Keratinocyte (primary cell): ENCODE results near the gene FAM170B. TPM values are rescaled to one million over a fixed set of nuclear protein-coding genes. Genes with fewer than 3 reads are reported as not detected.

Experiments
- DNase-seq: peaks from one replicate; pipeline ENCODE4 v3.0.0-alpha.2; 2011; ENCODE audit warnings: low read depth, missing footprints, low spot score
- FAIRE-seq: peaks from 2 replicates; lab custom pipeline; 2011; peaks lifted over from hg19 to GRCh38; lab: Jason Lieb, UNC
- H2AFZ ChIP-seq: 2 replicates; pipeline ENCODE4 v1.6.0; 2012; ENCODE audit warnings: low read length, control low read depth, inconsistent platforms; ENCODE audit not compliant: control insufficient read depth
- H3K27ac ChIP-seq: 2 replicates; pipeline ENCODE4 v1.5.1; 2011; ENCODE audit warnings: low read length; ENCODE audit not compliant: control insufficient read depth, insufficient read depth
- H3K27me3 ChIP-seq: 3 replicates; pipeline ENCODE4 v1.6.0; 2011; ENCODE audit warnings: low read length; ENCODE audit not compliant: control insufficient read depth, insufficient read depth; ENCODE audit errors: extremely low read depth
- H3K36me3 ChIP-seq, 2 experiments: 2 replicates in 1 of 2; 3 replicates in 1 of 2; pipeline ENCODE4 v1.5.1; 2011; ENCODE audit warnings: low read length in 2 of 2, mild to moderate bottlenecking in 1 of 2; ENCODE audit not compliant: control insufficient read depth in 2 of 2, insufficient read depth in 2 of 2; ENCODE audit errors: extremely low read depth in 1 of 2
- H3K4me1 ChIP-seq: 3 replicates; pipeline ENCODE4 v1.5.1; 2011; ENCODE audit warnings: low read length; ENCODE audit not compliant: control insufficient read depth, insufficient read depth; ENCODE audit errors: extremely low read depth
- H3K4me2 ChIP-seq: 3 replicates; pipeline ENCODE4 v1.6.0; 2011; ENCODE audit warnings: low read depth, low read length; ENCODE audit not compliant: control insufficient read depth, insufficient read depth; ENCODE audit errors: extremely low read depth
- H3K4me3 ChIP-seq, 3 experiments: fragments of 200-600 bp in 1 of 3; sonication (generic) in 1 of 3; 2 replicates in 2 of 3; 3 replicates in 1 of 3; pipeline ENCODE4 v1.5.1; 2011 to 2016; ENCODE audit warnings: low read length in 3 of 3, mild to moderate bottlenecking in 3 of 3, control low read depth in 2 of 3, inconsistent platforms in 1 of 3, low read depth in 1 of 3, mixed read lengths in 1 of 3, mixed run types in 1 of 3, moderate library complexity in 1 of 3; ENCODE audit not compliant: control insufficient read depth in 2 of 3, insufficient read depth in 2 of 3; ENCODE audit errors: extremely low read depth in 1 of 3
- H3K79me2 ChIP-seq: 2 replicates; pipeline ENCODE4 v1.6.0; 2012; ENCODE audit warnings: low read length; ENCODE audit not compliant: control insufficient read depth, insufficient read depth
- H3K9ac ChIP-seq: 3 replicates; pipeline ENCODE4 v1.6.0; 2011; ENCODE audit warnings: low read length; ENCODE audit not compliant: control insufficient read depth, insufficient read depth; ENCODE audit errors: extremely low read depth
- H3K9me1 ChIP-seq: 3 replicates; pipeline ENCODE4 v1.6.0; 2011; ENCODE audit warnings: low read length; ENCODE audit not compliant: control insufficient read depth, insufficient read depth; ENCODE audit errors: extremely low read depth
- H3K9me3 ChIP-seq: 2 replicates; pipeline ENCODE4 v1.5.1; 2012; ENCODE audit warnings: low read depth, low read length; ENCODE audit not compliant: control insufficient read depth
- H4K20me1 ChIP-seq: 3 replicates; pipeline ENCODE4 v1.6.0; 2011; ENCODE audit warnings: low read length; ENCODE audit not compliant: control insufficient read depth, insufficient read depth; ENCODE audit errors: extremely low read depth
- CTCF ChIP-seq, 3 experiments: IDR thresholded peaks in 1 of 3; conservative IDR thresholded peaks in 1 of 3; optimal IDR thresholded peaks in 1 of 3; 2 replicates in 2 of 3; 3 replicates in 1 of 3; pipeline versions ENCODE3 to v1.5.1; 2011; ENCODE audit warnings: low read length in 3 of 3, mild to moderate bottlenecking in 3 of 3, moderate library complexity in 2 of 3, control low read depth in 1 of 3, inconsistent platforms in 1 of 3; ENCODE audit not compliant: insufficient read depth in 2 of 3; ENCODE audit errors: extremely low read depth in 1 of 3
- EZH2 ChIP-seq: IDR thresholded peaks from one replicate; pipeline ENCODE4 v1.6.1; 2012; ENCODE audit warnings: inconsistent platforms, mild to moderate bottlenecking, low read length, moderate library complexity
- dilution Hi-C: fragments of 300-500 bp; cut with MboI; formaldehyde crosslinking; loops from one replicate; pipeline ENCODE4 v1.7.0; 2020; ENCODE audit warnings: low sequenced_read_pairs; ENCODE audit not compliant: extremely low pct_ligation_motif_present
- polyA plus RNA-seq, 5 experiments: library from polyadenylated mRNA; depleted of rRNA in 3 of 5; stranded (reverse) in 3 of 5; stranded (forward) in 1 of 5; unstranded in 1 of 5; fragments of >200 nt; gene quantifications; 1 replicate in 1 of 5; 2 replicates in 3 of 5; 3 replicates in 1 of 5; pipeline versions ENCODE4 v1.2.1 to v1.2.3, GENCODE V29; 2011 to 2012; ENCODE audit warnings: missing spikeins in 2 of 5, low read depth in 1 of 5, low replicate concordance in 1 of 5

Gene FAM170B
- polyA plus RNA-seq, 1 donor (not counting 4 experiments of a cell fraction or from before 2014, with no cell fraction given) = not detected

GRCh38 chr10:49091450-49092210 is 42.2 kb downstream of the FAM170B start:
- Histone ChIP-seq H2AFZ (no peak overlapping the region), H3K27ac (no peak overlapping the region), H3K4me1 (no peaks in the 10 kb centered on the region), H3K4me2 (no peak overlapping the region), H3K36me3 (no peaks in the 10 kb centered on the region), H3K4me3 (no peak overlapping the region), H3K27me3 (peaks cover 4% of the 10 kb centered on the region), H3K9me1 (no peaks in the 10 kb centered on the region), H4K20me1 (no peaks in the 10 kb centered on the region), H3K79me2 (no peaks in the 10 kb centered on the region), H3K9ac (no peak overlapping the region), H3K9me3 (no peaks in the 10 kb centered on the region)
- DNase-seq (no peak), FAIRE-seq (no peak)
- dilution Hi-C loops = no loop called here
- TF ChIP-seq CTCF (optimal IDR thresholded peaks at IDR 0.05 in 1 of 3, IDR thresholded peaks at IDR 0.05 in 1 of 3, conservative IDR thresholded peaks at IDR 0.05 in 1 of 3; ENCODE audit: extremely low read depth in 1 of 3, insufficient read depth in 2 of 3, low read length in 3 of 3) = no peak
- TF ChIP-seq EZH2 = no peak

GRCh38 chr10:49090696-49091380 is 43.0 kb downstream of the FAM170B start:
- Histone ChIP-seq H3K9me1 (no peaks in the 10 kb centered on the region), H3K36me3 (no peaks in the 10 kb centered on the region), H3K4me1 (no peaks in the 10 kb centered on the region), H3K4me2 (no peak overlapping the region), H3K79me2 (no peaks in the 10 kb centered on the region), H4K20me1 (no peaks in the 10 kb centered on the region), H3K27ac (no peak overlapping the region), H2AFZ (no peak overlapping the region), H3K9ac (no peak overlapping the region), H3K9me3 (no peaks in the 10 kb centered on the region), H3K27me3 (peaks cover 4% of the 10 kb centered on the region), H3K4me3 (no peak overlapping the region)
- DNase-seq = no peak
- no peak for FAIRE-seq
- dilution Hi-C loops = no loop called here
- TF ChIP-seq CTCF (optimal IDR thresholded peaks at IDR 0.05 in 1 of 3, IDR thresholded peaks at IDR 0.05 in 1 of 3, conservative IDR thresholded peaks at IDR 0.05 in 1 of 3; ENCODE audit: extremely low read depth in 1 of 3, insufficient read depth in 2 of 3, low read length in 3 of 3) (no peak), EZH2 (no peak)
